ENCODE data around the gene HSD17B2.

HSD17B2 gene

DNA sequence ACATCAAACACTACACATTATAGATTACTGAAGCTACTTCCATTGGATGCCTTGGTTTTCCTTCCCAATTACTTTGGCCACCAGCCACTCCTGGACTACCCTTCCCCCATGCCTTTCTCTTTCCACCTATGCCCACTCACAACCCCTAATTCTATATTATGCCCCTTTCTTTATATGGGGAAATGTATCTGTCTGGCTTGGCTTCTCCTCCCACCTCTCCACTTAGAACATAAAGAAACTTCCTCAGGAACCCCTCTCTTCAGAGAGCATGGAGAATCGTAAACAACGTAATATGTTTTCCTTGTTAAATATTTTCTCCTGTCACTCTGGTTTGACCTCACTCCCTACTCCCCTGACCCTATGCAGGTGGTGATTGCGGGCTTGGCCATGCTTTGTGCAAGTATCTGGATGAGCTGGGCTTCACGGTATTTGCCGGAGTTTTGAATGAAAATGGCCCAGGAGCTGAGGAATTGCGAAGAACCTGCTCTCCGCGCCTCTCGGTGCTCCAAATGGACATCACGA, 32.8 kb downstream of the HSD17B2 start:
- TF ChIP-seq, protein P1, sequence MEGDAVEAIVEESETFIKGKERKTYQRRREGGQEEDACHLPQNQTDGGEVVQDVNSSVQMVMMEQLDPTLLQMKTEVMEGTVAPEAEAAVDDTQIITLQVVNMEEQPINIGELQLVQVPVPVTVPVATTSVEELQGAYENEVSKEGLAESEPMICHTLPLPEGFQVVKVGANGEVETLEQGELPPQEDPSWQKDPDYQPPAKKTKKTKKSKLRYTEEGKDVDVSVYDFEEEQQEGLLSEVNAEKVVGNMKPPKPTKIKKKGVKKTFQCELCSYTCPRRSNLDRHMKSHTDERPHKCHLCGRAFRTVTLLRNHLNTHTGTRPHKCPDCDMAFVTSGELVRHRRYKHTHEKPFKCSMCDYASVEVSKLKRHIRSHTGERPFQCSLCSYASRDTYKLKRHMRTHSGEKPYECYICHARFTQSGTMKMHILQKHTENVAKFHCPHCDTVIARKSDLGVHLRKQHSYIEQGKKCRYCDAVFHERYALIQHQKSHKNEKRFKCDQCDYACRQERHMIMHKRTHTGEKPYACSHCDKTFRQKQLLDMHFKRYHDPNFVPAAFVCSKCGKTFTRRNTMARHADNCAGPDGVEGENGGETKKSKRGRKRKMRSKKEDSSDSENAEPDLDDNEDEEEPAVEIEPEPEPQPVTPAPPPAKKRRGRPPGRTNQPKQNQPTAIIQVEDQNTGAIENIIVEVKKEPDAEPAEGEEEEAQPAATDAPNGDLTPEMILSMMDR (IDR thresholded peaks at IDR 0.05) = no peak
- no peak for TF ChIP-seq ZFX (IDR thresholded peaks at IDR 0.05; ENCODE audit: borderline replicate concordance)
- H3K27ac ChIP-seq = no peak overlapping the region

DNA sequence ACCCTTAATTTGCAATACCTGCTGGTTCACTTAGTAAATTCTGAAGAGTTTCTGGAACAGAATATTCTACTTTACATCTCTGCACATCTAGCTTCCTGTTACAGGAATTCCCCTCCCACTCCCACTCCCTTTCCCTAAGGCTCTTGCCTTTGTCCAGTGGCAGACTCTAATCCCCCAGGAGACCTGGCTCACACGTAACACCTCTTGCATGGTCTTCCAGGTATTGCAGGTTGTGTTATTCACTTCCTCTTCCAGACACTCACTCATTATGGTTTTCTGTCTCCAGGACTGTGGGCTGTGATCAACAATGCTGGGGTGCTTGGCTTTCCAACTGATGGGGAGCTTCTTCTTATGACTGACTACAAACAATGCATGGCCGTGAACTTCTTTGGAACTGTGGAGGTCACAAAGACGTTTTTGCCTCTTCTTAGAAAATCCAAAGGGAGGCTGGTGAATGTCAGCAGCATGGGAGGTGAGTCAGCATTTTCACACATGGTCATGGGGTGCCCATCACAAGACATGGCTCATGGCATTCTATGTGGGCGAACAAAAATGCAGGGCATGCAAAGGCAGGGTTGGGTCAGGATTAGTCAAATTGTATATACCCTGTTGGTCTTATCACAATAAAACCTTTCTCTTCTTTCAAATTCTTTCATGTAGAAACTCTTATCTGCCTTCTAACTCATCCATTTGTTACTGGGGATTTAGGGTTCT, 35.8 kb downstream of the HSD17B2 start:
- H3K27ac ChIP-seq = no peak overlapping the region

GRCh38 chr16:82071421-82071820, 36.4 kb downstream of the HSD17B2 start:
- TF ChIP-seq, protein P1 (IDR thresholded peaks at IDR 0.05) = no peak
- no peak for TF ChIP-seq ZFX (IDR thresholded peaks at IDR 0.05; ENCODE audit: borderline replicate concordance)
- no peak overlapping the region for H3K27ac ChIP-seq

More for the DNA sequence above, 35.8 kb downstream of the HSD17B2 start:
- TF ChIP-seq ZFX (IDR thresholded peaks at IDR 0.05; ENCODE audit: borderline replicate concordance) = no peak
- TF ChIP-seq, protein P1 (IDR thresholded peaks at IDR 0.05) = no peak

GRCh38 chr16:82072313-82072712, 37.3 kb downstream of the HSD17B2 start:
- H3K27ac ChIP-seq = no peak overlapping the region
- TF ChIP-seq, protein P1 (IDR thresholded peaks at IDR 0.05) = no peak
- no peak for TF ChIP-seq ZFX (IDR thresholded peaks at IDR 0.05; ENCODE audit: borderline replicate concordance)

- TF ChIP-seq, protein P1 (IDR thresholded peaks at IDR 0.05) = no peak
- TF ChIP-seq ZFX (IDR thresholded peaks at IDR 0.05; ENCODE audit: borderline replicate concordance) = no peak
- H3K27ac ChIP-seq = no peak overlapping the region
Observed at GRCh38 chr16:82074019-82074558, 39.0 kb downstream of the HSD17B2 start.

DNA sequence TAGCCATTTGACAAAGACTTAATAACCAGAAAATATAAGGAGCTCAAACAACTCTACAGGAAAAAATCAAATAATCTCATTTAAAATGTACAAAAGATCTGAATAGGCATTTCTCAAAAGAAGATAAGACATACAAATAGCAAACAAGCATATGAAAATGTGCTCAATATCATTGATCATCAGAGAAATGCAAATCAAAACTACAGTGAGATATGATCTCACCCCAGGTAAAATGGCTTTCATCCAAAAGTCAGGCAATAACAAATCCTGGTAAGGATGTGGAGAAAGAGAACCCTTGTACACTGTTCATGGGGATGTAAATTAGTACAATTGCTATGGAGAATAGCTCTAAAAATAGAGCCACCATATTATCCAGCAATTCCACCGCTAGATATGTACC, 43.1 kb downstream of the HSD17B2 start:
- TF ChIP-seq ZFX (IDR thresholded peaks at IDR 0.05; ENCODE audit: borderline replicate concordance) = no peak
- TF ChIP-seq, protein P1 (IDR thresholded peaks at IDR 0.05) = no peak
- no peak overlapping the region for H3K27ac ChIP-seq

- no peak for TF ChIP-seq ZFX (IDR thresholded peaks at IDR 0.05; ENCODE audit: borderline replicate concordance)
- TF ChIP-seq, protein P1 (IDR thresholded peaks at IDR 0.05) = no peak
- H3K27ac ChIP-seq = no peak overlapping the region
Observed at GRCh38 chr16:82079892-82080291, 44.8 kb downstream of the HSD17B2 start.

Data from 22Rv1 (cell line).